ENCODE data around the gene KLHL10. TPM values are rescaled to one million over a fixed set of nuclear protein-coding genes. Genes with fewer than 3 reads are reported as not detected.

KLHL10 gene
- polyA plus RNA-seq, 1 experiment = 0.06 TPM

- H3K27ac ChIP-seq (ENCODE audit: low read depth, low read length) = peak overlapping the region; percentile 21
- H3K9me3 ChIP-seq (ENCODE audit: control insufficient read depth, insufficient read depth, low read length) = no peaks in the 10 kb centered on the region
- ChIA-PET POLR2A (interaction anchor here (0.7 to 3.5 kb wide), 6 partner anchors 10 to 171 kb away, joined by 3 to 17 read pairs (median 6); partner anchors contain the start of genes EIF1, JUP and P3H4), CTCF (interaction anchor here (0.6 to 4.0 kb wide), 41 partner anchors 9 to 1068 kb away, joined by 3 to 81 read pairs (median 4); partner anchors contain the start of genes ACLY, HAP1 and JUP)
- peak; percentile 50 for DNase-seq (ENCODE audit: low read depth, low spot score)
- H3K27me3 ChIP-seq (ENCODE audit: control insufficient read depth, insufficient read depth, low read length) = no peaks in the 10 kb centered on the region
- no peak overlapping the region for H3K4me3 ChIP-seq (ENCODE audit: low read depth, low read length)
- TF ChIP-seq CTCF (IDR thresholded peaks at IDR 0.05; ENCODE audit: low read depth, low read length) = peak; percentile 97
These were observed 36.0 kb upstream of the KLHL10 start for GRCh38 chr17:41801374-41802271.

- ChIA-PET POLR2A (interaction anchor here (0.7 kb wide), 1 partner anchor 17 kb away, joined by 3 read pairs; the partner anchor contains the start of gene JUP), CTCF (interaction anchor here (2.1 to 4.0 kb wide), 3 partner anchors 25 to 112 kb away, joined by 6 to 81 read pairs (median 14); partner anchors contain the start of gene HAP1)
- TF ChIP-seq CTCF (IDR thresholded peaks at IDR 0.05; ENCODE audit: low read depth, low read length) = no peak
- H3K27me3 ChIP-seq (ENCODE audit: control insufficient read depth, insufficient read depth, low read length) = no peaks in the 10 kb centered on the region
- no peaks in the 10 kb centered on the region for H3K9me3 ChIP-seq (ENCODE audit: control insufficient read depth, insufficient read depth, low read length)
- no peak overlapping the region for H3K4me3 ChIP-seq (ENCODE audit: low read depth, low read length)
- no peak for DNase-seq (ENCODE audit: low read depth, low spot score)
- H3K27ac ChIP-seq (ENCODE audit: low read depth, low read length) = no peak overlapping the region
These were observed 34.3 kb upstream of the KLHL10 start for GRCh38 chr17:41803049-41804020.

- no peaks in the 10 kb centered on the region for H3K27me3 ChIP-seq (ENCODE audit: control insufficient read depth, insufficient read depth, low read length)
- no peak for DNase-seq (ENCODE audit: low read depth, low spot score)
- ChIA-PET CTCF (interaction anchor here (0.6 kb wide), 1 partner anchor 104 kb away, joined by 4 read pairs; no protein-coding TSS in a partner anchor), POLR2A (no interaction called here)
- no peak for TF ChIP-seq CTCF (IDR thresholded peaks at IDR 0.05; ENCODE audit: low read depth, low read length)
- H3K9me3 ChIP-seq (ENCODE audit: control insufficient read depth, insufficient read depth, low read length) = peaks cover 6% of the 10 kb centered on the region; the same call in 1 of the 2 replicates
- H3K4me3 ChIP-seq (ENCODE audit: low read depth, low read length) = no peak overlapping the region
- no peak overlapping the region for H3K27ac ChIP-seq (ENCODE audit: low read depth, low read length)
These were observed 30.8 kb upstream of the KLHL10 start for GRCh38 chr17:41806685-41807445.

- H3K27me3 ChIP-seq (ENCODE audit: control insufficient read depth, insufficient read depth, low read length) = no peaks in the 10 kb centered on the region
- H3K9me3 ChIP-seq (ENCODE audit: control insufficient read depth, insufficient read depth, low read length) = peaks cover 6% of the 10 kb centered on the region; the same call in 1 of the 2 replicates
- peak overlapping the region; percentile 31 for H3K27ac ChIP-seq (ENCODE audit: low read depth, low read length)
- peak overlapping the region; percentile 87 for H3K4me3 ChIP-seq (ENCODE audit: low read depth, low read length)
- TF ChIP-seq CTCF (IDR thresholded peaks at IDR 0.05; ENCODE audit: low read depth, low read length) = no peak
- ChIA-PET CTCF (interaction anchor here (0.8 to 2.8 kb wide), 10 partner anchors 10 to 149 kb away, joined by 3 to 20 read pairs (median 4); no protein-coding TSS in a partner anchor), POLR2A (interaction anchor here (0.9 to 1.8 kb wide), 7 partner anchors 10 to 122 kb away, joined by 3 to 8 read pairs (median 4); partner anchors contain the start of genes ACLY, EIF1, JUP and KLHL11)
- no peak for DNase-seq (ENCODE audit: low read depth, low spot score)
These were observed 26.7 kb upstream of the KLHL10 start for GRCh38 chr17:41810659-41811548.
